ENCODE results near the gene FTCD.

DNA sequence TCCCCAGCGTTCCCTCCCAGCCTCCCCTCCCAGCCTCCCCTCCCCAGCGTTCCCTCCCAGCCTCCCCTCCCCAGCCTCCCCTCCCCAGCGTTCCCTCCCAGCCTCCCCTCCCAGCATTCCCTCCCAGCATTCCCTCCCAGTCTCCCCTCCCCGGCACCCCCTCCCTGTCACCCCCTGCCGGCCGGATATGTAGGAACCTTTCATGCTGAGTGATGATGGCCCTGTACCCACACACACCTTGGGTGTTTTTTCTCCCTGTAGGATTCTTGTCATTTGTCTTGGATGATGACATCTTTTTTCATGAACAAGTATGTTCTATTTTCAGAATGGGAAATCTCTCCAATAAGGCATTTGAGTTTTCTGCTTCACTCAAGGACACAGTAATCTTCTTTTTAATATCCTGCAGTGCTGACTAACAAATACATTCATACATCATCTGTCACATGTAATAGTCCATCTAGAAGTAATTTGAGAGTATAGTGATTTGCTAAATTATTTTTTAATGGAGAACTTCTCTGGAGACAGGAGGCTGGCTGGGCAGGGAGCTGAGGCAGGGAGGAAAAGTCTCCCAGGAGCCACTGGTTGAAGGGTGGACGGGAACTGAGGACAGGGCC lies 19.5 kb downstream of the FTCD start:
- TF ChIP-seq, protein P1, sequence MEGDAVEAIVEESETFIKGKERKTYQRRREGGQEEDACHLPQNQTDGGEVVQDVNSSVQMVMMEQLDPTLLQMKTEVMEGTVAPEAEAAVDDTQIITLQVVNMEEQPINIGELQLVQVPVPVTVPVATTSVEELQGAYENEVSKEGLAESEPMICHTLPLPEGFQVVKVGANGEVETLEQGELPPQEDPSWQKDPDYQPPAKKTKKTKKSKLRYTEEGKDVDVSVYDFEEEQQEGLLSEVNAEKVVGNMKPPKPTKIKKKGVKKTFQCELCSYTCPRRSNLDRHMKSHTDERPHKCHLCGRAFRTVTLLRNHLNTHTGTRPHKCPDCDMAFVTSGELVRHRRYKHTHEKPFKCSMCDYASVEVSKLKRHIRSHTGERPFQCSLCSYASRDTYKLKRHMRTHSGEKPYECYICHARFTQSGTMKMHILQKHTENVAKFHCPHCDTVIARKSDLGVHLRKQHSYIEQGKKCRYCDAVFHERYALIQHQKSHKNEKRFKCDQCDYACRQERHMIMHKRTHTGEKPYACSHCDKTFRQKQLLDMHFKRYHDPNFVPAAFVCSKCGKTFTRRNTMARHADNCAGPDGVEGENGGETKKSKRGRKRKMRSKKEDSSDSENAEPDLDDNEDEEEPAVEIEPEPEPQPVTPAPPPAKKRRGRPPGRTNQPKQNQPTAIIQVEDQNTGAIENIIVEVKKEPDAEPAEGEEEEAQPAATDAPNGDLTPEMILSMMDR (conservative IDR thresholded peaks at IDR 0.05; ENCODE audit: low read length) = no peak
- TF ChIP-seq EZH2phosphoT487 (IDR thresholded peaks at IDR 0.05; ENCODE audit: borderline replicate concordance, low read depth, low read length) = no peak
